ENCODE data around the gene ENOX1.

The ENOX1 gene

DNA sequence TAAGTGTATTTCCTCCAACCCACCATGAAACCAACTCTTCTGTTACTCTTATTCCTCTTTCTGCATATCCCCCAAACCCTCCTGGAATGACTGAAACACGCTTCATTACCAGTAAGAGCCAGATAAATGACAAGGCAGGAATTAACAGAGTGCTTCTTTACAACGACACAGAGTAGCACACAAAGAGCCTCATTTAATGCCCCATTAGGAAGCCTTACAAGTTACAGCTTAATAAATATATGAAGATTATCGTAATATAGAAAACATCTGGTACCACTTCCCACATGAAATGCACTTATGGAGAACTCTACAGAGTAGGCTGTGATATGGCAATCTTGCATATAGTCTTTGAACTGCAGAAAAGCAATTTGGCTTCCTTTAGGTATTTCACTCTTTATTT, 116.8 kb downstream of the ENOX1 start:
- DNase-seq (ENCODE audit: low spot score) = no peak

DNA sequence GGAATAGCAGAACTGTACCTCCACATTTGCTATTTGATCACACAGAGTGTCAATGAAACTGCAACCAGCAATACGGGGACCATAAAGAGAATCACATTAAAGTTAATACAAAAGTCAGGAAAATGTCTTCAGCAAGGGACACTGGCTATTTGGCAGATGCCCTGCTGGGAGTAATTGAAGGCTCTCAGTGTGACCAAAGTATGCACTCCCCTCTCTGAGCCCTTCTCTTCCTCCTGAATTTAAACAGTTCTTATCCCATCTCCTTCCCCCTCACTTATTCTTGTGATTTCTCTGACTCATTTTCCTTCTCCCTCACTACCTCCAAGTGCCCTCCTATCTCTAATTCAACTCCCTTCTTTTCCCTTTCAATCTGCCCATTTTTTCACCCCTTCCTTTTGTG, 117.7 kb downstream of the ENOX1 start:
- DNase-seq (ENCODE audit: low spot score) = no peak

DNA sequence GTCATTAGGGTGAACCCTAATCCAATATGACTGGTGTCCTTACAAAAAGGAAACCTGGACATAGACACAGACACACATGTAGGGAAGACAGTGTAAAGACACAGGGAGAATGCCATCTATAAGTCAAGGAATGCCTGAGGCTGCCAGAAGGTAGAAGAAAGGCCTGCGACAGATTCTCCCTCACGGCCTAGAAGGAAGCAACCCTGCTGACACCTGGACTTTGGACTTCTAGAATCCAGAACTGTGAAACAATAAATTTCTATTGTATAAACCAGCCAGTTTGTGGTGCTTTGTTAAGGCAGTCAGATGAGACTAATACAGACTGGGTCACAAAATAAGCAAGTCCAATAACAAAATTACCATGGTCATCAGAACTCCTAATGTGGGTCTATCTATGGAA, 120.4 kb downstream of the ENOX1 start:
- no peak for DNase-seq (ENCODE audit: low spot score)

DNA sequence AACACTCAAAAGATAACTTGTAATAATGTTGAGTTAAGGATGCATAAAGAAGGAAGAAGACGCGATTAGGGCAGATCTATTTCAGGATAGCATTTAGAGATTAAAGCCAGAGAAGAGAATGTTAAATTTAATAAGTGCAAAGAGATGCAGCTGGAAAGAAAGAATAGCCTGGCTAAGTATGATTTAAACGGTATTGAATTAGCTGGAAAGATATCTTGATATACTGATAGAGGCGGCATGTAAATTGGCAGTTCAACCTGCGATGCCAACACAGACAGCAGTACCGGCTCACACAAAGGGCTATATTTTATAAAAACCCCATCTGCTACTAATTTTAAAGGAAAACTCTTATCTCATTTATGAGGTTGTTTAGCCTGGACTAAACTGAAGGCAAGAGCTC, 121.4 kb downstream of the ENOX1 start:
- DNase-seq (ENCODE audit: low spot score) = no peak

DNA sequence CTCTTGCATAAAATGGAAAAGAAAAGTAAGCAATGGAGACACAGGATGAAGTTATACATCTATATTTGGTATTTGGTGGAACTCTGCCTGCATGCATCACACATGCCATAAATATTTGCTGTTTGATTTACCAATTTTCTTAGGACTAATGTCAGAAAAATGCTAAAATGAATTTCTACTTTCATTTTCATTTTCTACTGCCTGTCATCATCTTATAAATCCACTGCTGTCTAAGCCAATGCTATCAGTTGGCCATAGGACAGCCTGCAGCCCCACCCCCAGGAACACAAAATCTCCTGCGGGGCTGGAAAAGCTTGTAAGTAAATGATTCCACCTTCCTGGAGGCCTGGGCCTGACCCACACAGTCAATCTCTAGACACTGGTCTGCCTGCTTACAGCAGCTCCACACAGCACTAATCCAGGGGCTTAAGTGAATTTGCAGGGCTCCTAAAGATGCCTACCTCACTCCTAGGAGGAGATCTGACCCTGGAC, 122.0 kb downstream of the ENOX1 start:
- no peak for DNase-seq (ENCODE audit: low spot score)

DNA sequence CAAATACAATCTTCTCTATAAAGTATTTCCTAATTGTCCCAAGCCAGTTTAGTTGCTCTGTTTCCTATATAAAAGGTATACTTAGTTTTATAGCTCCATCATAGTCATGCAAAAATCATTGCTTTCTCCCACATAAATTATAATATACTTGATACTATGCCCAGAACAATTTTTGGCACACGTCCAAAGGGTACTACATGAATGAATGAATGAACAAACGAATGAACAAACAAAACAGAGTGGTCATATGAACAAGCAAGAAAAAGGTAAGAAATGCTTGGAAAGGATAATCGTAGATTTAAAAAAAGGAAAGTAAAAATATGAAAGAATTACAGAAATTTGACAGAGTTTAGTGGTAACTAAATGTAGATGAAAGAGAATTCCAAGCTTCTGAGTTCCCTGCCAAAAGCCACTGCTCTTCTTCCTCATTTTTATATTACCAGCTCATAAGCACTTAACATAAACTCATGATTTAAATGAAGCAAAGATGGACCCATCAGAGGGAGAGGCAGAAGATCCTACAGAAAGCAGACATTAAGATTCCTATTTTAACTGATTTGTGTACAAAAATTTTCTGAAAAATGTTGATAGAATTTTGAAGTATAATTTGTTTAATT, 123.2 kb downstream of the ENOX1 start:
- DNase-seq (ENCODE audit: low spot score) = no peak

DNA sequence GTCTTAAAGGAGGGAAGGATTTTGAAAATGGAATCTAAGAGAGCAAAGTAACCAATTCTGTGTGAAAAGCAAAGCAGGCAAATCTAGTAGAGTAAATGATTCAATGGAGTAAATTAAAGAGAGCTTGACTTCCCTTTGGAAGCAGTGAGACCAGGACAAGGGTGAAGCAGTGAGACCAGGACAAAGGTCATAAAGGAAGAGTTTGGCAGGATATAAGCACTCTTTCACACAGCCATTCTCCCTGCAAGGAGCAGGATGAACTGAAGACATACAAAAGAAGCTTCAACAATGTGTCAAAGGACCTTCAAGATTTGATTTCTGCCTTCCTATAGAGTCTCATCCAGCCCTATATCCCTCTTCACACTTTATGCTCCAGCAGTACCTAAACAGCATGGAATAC, 123.8 kb downstream of the ENOX1 start:
- DNase-seq (ENCODE audit: low spot score) = no peak

DNA sequence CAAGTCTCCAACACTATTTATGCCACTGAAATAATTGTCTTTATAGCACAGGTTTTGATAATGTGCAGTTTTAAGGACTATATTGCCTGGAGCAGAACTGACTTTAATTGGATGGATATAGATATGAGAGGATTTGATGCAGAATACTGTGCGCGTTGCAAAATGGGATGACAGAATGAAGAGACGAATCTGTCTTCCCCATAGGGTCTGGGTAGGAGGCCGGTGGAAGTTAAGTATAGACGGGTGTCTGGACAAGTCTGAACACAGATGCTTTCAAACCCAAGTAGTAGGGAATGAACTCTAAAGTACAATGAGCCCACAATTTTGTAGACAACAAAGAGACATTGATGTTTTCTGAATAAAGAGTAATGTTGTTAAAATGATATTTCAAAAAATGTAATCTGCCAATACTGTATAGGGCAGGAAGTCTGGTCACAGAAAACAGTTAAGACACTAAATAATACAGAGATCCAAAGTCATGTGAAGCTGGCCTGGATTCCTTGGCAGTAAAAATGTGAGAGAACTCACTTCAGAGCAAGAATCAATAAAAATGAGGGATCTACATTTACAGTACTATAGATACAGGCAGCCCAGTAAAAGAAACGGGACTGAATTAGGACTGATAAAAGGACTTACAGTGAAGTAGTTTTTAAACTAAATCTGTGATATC, 125.5 kb downstream of the ENOX1 start:
- no peak for DNase-seq (ENCODE audit: low spot score)

DNA sequence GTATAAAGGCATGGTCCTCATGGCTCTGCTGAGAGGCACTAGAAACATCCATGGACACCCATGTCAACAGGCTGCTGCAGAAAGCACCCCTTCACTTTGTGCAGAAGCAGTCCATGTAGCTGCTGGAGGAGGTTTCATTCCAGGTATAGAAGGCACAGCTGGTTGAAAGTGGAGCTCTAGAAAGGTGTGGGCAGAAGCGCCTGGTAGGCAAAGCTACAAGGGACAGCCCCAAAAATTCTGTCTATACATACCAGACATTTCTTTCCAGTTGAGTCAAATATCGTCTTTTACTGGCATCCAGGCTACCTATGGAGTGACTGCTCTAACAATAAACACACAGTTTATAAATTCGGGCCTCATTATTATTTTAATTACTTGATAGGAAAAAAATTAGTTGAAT, 129.3 kb downstream of the ENOX1 start:
- DNase-seq (ENCODE audit: low spot score) = no peak

DNA sequence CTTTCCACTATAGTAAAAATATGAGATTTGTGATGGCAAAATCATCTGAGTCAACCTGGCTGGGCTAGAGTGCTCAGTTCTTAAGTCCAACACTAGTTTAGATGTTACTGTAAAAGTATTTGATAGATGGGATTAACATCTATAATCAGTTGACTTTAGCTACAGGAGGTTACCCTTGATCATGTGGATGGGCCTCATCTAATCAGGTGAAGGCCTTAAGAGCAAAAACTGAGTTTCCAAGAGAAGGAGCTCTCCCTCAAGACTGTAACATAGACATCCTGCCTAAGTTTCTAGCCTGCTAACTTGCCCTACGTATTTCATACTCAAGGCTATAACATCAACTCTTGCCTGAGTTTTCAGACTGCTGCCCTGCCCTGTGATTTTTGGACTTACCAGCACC, 132.8 kb downstream of the ENOX1 start:
- no peak for DNase-seq (ENCODE audit: low spot score)

DNA sequence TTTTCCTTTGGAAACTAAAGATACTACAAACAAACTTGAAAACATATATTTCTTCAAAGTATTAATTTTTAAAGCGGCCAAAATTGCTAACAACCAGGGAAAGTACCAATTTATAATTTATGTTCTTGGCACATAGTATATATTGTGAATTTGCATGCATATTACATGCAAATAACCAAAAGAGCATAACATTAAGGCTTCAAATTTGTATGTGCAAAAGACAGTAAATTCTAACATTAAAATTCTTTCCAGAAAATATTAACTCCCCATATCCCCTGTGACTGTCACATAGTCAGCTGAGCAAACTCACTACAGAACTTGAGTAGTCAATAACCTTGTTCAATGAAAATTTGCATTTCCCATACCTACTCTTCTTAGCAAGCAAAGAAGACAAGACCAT, 133.4 kb downstream of the ENOX1 start:
- no peak for DNase-seq (ENCODE audit: low spot score)

DNA sequence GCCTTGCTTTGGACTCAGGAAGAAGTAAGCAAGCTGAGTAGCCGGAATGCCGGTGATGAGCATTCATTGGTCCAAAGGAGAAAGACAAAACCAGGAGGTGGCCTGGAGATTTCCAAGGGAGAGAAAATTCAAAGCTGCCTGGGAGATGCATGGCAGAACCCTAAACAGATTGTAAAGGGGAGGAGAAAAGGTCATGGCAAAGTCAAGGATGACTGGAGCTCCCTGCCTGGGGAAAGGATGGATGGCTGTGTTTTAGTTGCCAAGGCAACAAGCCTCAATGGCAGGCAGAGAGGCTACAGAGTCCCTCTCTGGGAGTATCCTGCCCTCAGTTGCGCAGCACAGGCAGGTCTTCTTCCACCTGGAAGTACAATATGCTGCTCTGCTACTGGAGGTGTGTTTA, 134.0 kb downstream of the ENOX1 start:
- no peak for DNase-seq (ENCODE audit: low spot score)

DNA sequence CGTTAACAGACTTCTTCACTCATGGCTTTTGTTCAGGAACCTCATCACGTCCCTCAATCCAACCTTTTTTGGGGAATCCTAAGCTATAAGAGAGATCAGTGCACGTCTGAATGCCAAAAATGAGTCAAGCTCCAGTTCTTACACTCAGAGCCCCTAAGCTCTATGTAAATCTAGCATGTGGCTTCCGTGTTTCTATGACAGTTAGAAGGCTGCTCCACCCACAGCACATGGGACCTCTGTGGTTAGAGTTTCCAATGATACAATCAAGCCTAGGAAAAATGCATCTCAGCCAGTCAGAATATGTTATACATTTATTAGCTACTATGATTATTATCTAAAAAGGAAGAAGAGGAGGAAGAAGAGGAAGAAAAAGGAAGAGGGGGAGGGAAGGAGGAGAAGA, 135.9 kb downstream of the ENOX1 start:
- no peak for DNase-seq (ENCODE audit: low spot score)

DNA sequence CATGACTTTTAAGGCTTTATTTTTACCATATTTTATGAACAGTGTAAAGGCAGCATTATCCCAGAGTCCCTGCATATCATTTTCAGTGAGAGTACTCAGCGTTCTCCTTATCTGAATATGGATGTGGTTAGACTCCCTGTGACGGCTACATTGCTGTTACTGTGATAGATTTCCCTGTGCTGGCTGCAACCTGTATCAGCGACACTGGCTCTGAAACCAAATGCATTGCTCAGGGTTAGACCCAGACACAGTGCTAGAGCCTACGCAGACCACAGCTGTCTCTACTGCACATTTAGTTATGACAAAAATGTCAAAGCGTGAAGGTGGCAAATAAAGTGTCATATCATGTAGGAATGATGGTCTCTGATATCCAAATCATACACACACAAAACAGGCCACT, 138.0 kb downstream of the ENOX1 start:
- no peak for DNase-seq (ENCODE audit: low spot score)

DNA sequence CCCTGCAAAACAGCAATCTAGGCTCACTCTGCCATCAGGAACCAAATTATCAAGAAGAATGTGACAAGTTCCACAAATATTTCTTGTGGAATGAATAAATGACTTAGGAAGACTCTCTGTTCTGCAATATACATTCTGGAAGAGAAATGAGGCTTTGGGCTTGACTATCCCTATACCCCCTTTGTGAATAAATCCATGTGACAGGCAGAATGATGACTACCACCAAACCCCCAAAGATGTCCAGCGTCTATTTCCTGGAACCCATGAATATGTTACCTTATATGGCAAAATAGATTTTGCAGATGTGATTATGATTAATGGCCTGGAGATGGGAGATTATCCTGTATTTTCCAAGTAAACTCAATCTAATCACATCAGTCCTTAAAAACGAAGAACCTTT, 139.3 kb downstream of the ENOX1 start:
- no peak for DNase-seq (ENCODE audit: low spot score)

DNA sequence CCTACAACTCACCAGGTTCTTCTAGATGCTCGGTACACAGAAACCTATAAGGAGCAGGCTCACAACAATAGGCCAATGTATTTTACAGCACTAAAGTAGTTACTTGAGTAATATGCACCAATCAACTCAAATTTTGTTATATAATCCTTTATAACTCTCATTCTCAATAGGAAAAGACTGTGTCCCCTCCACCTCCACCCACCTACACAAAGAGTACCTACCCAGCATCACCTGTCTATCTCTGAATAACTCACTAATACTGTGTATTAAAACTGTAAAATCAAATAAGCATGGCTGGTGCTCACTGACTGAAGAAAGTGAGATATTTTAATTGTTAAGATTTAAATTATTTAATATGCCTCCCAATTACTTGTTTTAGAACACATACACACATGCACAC, 146.3 kb downstream of the ENOX1 start:
- no peak for DNase-seq (ENCODE audit: low spot score)

DNA sequence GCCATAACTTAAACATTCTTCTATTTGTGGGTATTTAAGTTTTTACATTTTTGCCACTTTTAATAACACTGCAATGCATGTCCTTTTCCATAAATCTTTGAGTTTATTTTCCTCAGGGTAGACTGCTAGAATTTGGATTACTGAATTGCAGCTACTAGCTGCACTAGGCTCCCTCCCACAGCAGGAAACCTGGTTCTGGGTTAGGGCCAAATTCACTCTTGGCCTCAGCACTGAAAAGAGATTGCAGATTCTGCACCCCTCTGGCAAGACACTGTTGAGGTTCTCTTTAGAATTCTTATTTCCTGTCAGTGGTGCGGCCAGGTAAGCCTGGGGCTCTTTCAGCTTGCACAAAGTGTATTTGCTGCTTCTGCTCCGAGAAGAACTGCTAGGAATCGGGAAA, 155.7 kb downstream of the ENOX1 start:
- no peak for DNase-seq (ENCODE audit: low spot score)

DNA sequence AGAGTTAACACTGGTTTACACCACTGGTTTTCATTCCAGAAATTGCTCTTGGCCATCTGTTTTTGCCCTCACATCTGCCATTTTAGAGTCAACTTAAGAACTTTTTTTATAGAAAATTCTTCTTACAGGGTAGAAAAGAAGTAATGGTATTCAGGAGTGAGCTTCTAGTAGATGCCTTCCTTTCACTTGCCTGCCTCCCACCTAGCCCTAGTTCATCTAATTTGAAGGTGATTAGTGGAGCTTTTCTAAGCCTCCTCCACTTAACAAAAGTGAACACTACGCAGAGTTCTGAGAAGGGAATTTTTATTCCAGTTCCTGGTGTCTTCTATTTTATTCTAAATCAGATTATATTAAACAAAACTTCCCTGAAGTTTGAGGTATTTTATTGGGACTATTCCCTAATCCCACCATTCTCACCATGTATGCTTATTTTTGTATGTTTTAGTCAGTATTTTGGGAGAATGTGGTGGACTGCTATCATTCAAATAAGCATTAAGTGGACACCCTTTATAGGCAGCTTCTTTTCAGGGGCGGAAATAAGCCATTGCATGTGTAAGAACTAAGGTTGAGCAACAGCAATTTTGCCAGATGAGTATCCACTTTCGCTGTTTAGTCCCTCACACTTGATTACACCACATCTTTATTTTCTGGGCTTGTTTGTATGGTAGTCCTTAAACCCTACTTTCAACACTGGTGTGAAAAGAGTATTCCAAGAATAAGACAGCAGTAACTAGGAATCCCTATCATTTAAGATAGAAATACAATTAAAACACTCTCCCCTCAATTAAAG, 156.9 kb downstream of the ENOX1 start:
- DNase-seq (ENCODE audit: low spot score) = no peak

DNA sequence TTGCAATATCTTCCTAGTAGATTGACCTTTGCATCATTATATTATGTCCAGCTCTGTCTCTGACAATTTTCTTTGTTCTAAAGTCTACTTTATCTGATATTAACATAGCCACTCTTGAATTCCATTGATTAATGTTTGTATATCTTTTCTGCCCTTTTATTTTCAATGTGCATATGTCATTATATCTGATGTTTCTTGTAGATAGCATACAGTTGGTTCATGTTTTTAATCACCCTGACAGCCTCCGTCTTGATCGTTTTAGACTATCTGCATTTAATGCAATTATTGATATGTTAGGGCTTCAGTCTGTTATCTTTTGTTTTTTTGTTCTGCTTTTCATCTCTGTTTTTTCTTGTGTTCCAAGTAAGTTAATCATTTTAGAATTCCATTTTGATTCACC, 159.8 kb downstream of the ENOX1 start:
- no peak for DNase-seq (ENCODE audit: low spot score)

DNA sequence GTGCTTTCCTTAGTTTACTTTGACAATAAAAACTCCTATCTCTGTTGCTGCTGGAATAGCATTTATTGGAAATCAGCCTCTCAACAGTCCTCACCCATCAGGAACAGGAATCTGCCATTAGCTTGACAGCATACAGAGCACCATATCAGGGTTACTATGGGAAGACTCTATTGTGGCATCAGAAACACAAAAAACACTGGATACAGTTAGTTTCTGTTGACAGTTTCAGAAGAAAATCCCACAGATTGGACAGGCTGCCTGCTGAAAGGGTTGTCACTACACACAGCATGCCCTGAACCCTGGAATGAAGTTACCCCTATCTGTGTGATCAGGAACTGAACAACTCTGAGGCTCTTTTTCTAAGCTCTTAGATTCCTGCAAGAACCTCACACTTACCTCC, 172.7 kb downstream of the ENOX1 start:
- DNase-seq (ENCODE audit: low spot score) = no peak

DNA sequence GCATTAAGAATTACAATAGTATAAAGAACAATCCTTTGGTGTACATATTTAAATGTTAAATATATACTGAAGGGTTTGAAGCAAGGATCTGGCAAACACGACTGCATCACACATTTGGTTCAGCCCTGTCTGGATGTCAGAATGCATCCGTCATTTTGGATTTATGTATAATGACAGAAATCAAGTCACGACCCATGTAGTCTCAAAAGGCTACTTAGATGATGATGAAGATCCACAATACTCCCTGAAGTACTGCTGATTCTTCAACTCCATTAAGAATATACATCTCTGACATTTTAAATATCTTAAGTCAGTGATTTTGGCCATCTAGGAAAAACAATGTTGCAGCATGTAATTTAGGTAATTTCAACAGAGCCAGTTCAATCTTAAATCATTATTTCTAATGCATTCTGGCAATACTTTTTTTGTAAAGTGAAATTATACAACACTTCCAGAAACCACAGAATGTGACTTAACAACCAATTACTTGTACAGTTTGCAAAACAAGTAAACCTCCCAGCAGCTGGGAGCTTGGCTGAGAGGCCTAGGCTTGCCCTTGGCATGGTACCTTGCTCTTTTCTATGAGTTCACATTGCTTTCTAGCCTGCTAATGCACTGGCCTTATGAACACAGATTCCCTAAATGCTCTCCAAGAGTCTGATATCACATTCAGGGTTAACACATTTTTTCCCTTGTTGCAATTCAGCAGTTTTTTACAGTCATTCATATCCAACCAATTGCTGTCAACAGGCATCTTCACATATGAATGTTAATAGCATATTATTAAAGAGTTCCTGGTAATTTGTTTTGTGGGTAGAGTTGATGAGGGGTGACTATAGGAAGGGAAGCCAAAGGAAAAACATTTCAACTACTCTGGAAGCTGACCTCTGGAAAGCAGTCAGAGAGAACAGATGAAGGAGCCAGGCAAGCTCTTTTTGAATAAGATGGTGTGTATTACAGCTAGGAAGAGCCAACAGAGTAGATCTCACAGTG, 175.2 kb downstream of the ENOX1 start:
- no peak for DNase-seq (ENCODE audit: low spot score)
